ENCODE measurements around the gene ERCC2.
"Not testable (repeated sequence)": the region's sequence is repeated elsewhere in the genome, so short reads cannot be mapped to it uniquely, and the experiment has no call there.

The ERCC2 gene

GRCh38 chr19:45370410-45371204, at the start of gene ERCC2:
ERCC2 (minus strand) TSS chr19:45370573; CDS start chr19:45370540, 33 bp downstream.
- DNase-seq = peak; percentile 97

GRCh38 chr19:45419895-45420294, 49.5 kb upstream of the ERCC2 start:
- no peak for DNase-seq

- peak; percentile 20 for DNase-seq
These were observed 49.0 kb upstream of the ERCC2 start for GRCh38 chr19:45419396-45419795.

- DNase-seq = no peak
These were observed 48.4 kb upstream of the ERCC2 start for GRCh38 chr19:45418802-45419201.

- DNase-seq = no peak
These were observed 46.8 kb upstream of the ERCC2 start for GRCh38 chr19:45417151-45417550.

- DNase-seq = no peak
These were observed 44.1 kb upstream of the ERCC2 start for GRCh38 chr19:45414468-45414867.

GRCh38 chr19:45413497-45413896, 43.1 kb upstream of the ERCC2 start:
- no peak for DNase-seq

GRCh38 chr19:45410330-45410729, 40.0 kb upstream of the ERCC2 start:
- DNase-seq = not testable (repeated sequence)

GRCh38 chr19:45409557-45409920, 39.2 kb upstream of the ERCC2 start:
- DNase-seq = no peak

- no peak for DNase-seq
These were observed 38.6 kb upstream of the ERCC2 start for GRCh38 chr19:45408830-45409556.

- no peak for DNase-seq
These were observed 37.7 kb upstream of the ERCC2 start for GRCh38 chr19:45408121-45408520.

GRCh38 chr19:45407585-45407984, 37.2 kb upstream of the ERCC2 start:
- DNase-seq = not testable (repeated sequence)

GRCh38 chr19:45407091-45407375, 36.7 kb upstream of the ERCC2 start:
- DNase-seq = no peak

- peak; percentile 91 for DNase-seq
These were observed 36.1 kb upstream of the ERCC2 start, which contains the start of gene POLR1G for GRCh38 chr19:45406226-45407090. POLR1G (plus strand) TSS chr19:45406644; CDS start chr19:45406697, 53 bp downstream.

- DNase-seq = peak; percentile 91
These were observed 35.3 kb upstream of the ERCC2 start for GRCh38 chr19:45405435-45406225.

GRCh38 chr19:45404557-45405434, 34.4 kb upstream of the ERCC2 start, which contains the start of gene PPP1R13L:
PPP1R13L (minus strand) TSS chr19:45405069; CDS start chr19:45398318, 6,751 bp downstream.
- peak; percentile 85 for DNase-seq

- DNase-seq = peak; percentile 32
These were observed 33.6 kb upstream of the ERCC2 start for GRCh38 chr19:45403781-45404556.

GRCh38 chr19:45403272-45403671, 32.9 kb upstream of the ERCC2 start:
- no peak for DNase-seq

GRCh38 chr19:45402298-45403061, 32.1 kb upstream of the ERCC2 start:
- no peak for DNase-seq

- no peak for DNase-seq
These were observed 31.4 kb upstream of the ERCC2 start for GRCh38 chr19:45401815-45402214.
